Measurements from ENCODE around the gene WNT2. TPM values are rescaled to one million over a fixed set of nuclear protein-coding genes. Genes with fewer than 3 reads are reported as not detected.
A peak's percentile ranks its signal among the peaks of the same experiment; 100 is the strongest.

The WNT2 gene
- total and polyA plus RNA-seq, 2 of the 4 experiments (the other 2 are of a cell fraction) = 1.8 to 1.9 TPM

DNA sequence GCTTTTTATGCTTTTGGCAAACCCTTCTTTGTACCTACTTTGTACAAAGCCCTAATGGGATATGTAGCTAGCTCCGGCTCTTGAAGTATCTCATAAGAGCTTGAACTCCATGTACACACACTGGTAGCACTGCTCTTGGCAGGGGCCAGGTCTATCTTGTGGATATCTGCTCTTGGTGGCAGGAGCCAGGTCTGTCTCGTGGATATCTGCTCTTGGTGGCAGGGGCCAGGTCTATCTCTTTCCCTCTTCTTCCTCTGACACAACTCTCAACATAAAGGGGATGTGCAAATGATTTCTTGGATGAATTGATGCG is 91.9 kb downstream of the WNT2 start:
- Histone ChIP-seq H3K4me1 (ENCODE audit: control insufficient read depth, insufficient read depth, low read length) (peaks cover 18% of the 10 kb centered on the region), H4K20me1 (ENCODE audit: insufficient read depth, low read length) (no peaks in the 10 kb centered on the region), H2BK15ac (ENCODE audit: low read depth, low read length) (peak overlapping the region; percentile 50; the same call in 2 of the 3 replicates), H2BK5ac (ENCODE audit: low read depth, low read length, poor library complexity, severe bottlenecking) (peak overlapping the region; percentile 96), H2AFZ (replicated peaks; ENCODE audit: low read length, poor library complexity) (peak overlapping the region; percentile 35), H3K27ac (ENCODE audit: insufficient read depth, low read length) (peak overlapping the region; percentile 98; the same call in 1 of the 2 replicates), H4K5ac (ENCODE audit: low read depth, low read length) (peak overlapping the region; percentile 98), H2AK5ac (ENCODE audit: low read depth, low read length) (peak overlapping the region; percentile 83), H3K9me1 (ENCODE audit: insufficient read depth, low read length) (peaks cover 5% of the 10 kb centered on the region), H3K4me2 (ENCODE audit: low read depth, low read length) (peak overlapping the region; percentile 17; the same call in 1 of the 2 replicates), H3K79me1 (ENCODE audit: low read depth in 1 of 2, low read length in 2 of 2) (no peaks in the 10 kb centered on the region), H3K4ac (ENCODE audit: low read depth, low read length) (peak overlapping the region; percentile 98), H3K27me3 (ENCODE audit: control insufficient read depth, insufficient read depth, low read length) (no peaks in the 10 kb centered on the region), H3K9me3 (ENCODE audit: control insufficient read depth, insufficient read depth, low read length) (no peaks in the 10 kb centered on the region), H2BK20ac (ENCODE audit: low read depth, low read length) (peak overlapping the region; percentile 99), H4K8ac (ENCODE audit: low read depth in 2 of 2, low read length in 2 of 2) (peak overlapping the region; percentile 20 to 92; a peak in 3 of 4 replicates), H2AK9ac (replicated peaks; ENCODE audit: low read depth, low read length, poor library complexity) (peak overlapping the region; percentile 94), H3K36me3 (ENCODE audit: control insufficient read depth, insufficient read depth, low read length) (no peaks in the 10 kb centered on the region), H3K23ac (ENCODE audit: low read depth, low read length) (peak overlapping the region; percentile 93), H3K18ac (ENCODE audit: low read depth, low read length) (peak overlapping the region; percentile 98), H2BK120ac (ENCODE audit: low read depth, low read length) (peak overlapping the region; percentile 98), H3K9ac (ENCODE audit: low read depth, low read length) (peak overlapping the region; percentile 55; the same call in 1 of the 2 replicates), H4K91ac (ENCODE audit: insufficient read depth, low read depth, low read length) (peak overlapping the region; percentile 97), H3K56ac (ENCODE audit: extremely low read depth, insufficient read depth, low read length) (peak overlapping the region; percentile 91), H3K4me3 (ENCODE audit: insufficient read depth, low read depth, low read length) (no peak overlapping the region), H3K14ac (replicated peaks; ENCODE audit: low read depth, low read length) (peak overlapping the region; percentile 96)
- no peak for DNase-seq
- no peak for TF ChIP-seq SMC3 (IDR thresholded peaks at IDR 0.05; ENCODE audit: low read depth, low read length)
- no peak for TF ChIP-seq MAFK (IDR thresholded peaks at IDR 0.05; ENCODE audit: low read depth, low read length)
- TF ChIP-seq RFX5 (IDR thresholded peaks at IDR 0.05; ENCODE audit: low read depth, low read length) = no peak
- TF ChIP-seq, protein P1, sequence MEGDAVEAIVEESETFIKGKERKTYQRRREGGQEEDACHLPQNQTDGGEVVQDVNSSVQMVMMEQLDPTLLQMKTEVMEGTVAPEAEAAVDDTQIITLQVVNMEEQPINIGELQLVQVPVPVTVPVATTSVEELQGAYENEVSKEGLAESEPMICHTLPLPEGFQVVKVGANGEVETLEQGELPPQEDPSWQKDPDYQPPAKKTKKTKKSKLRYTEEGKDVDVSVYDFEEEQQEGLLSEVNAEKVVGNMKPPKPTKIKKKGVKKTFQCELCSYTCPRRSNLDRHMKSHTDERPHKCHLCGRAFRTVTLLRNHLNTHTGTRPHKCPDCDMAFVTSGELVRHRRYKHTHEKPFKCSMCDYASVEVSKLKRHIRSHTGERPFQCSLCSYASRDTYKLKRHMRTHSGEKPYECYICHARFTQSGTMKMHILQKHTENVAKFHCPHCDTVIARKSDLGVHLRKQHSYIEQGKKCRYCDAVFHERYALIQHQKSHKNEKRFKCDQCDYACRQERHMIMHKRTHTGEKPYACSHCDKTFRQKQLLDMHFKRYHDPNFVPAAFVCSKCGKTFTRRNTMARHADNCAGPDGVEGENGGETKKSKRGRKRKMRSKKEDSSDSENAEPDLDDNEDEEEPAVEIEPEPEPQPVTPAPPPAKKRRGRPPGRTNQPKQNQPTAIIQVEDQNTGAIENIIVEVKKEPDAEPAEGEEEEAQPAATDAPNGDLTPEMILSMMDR (conservative IDR thresholded peaks at IDR 0.05; ENCODE audit: low read depth, low read length) = no peak
- TF ChIP-seq MXI1 (IDR thresholded peaks at IDR 0.05; ENCODE audit: borderline replicate concordance, low read depth, low read length) = no peak
- TF ChIP-seq RCOR1 (IDR thresholded peaks at IDR 0.05; ENCODE audit: insufficient replicate concordance, low read length) = no peak
- TF ChIP-seq RAD21 (IDR thresholded peaks at IDR 0.05; ENCODE audit: low read length) = no peak
- TF ChIP-seq BHLHE40 (IDR thresholded peaks at IDR 0.05; ENCODE audit: low read depth, low read length) = no peak
- no peak for TF ChIP-seq CEBPB (IDR thresholded peaks at IDR 0.05; ENCODE audit: low read depth, low read length)
- TF ChIP-seq, protein P2, sequence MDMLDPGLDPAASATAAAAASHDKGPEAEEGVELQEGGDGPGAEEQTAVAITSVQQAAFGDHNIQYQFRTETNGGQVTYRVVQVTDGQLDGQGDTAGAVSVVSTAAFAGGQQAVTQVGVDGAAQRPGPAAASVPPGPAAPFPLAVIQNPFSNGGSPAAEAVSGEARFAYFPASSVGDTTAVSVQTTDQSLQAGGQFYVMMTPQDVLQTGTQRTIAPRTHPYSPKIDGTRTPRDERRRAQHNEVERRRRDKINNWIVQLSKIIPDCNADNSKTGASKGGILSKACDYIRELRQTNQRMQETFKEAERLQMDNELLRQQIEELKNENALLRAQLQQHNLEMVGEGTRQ (IDR thresholded peaks at IDR 0.05; ENCODE audit: low read depth, low read length) = no peak
- no peak for TF ChIP-seq POLR2A (IDR thresholded peaks at IDR 0.05; ENCODE audit: low read depth, low read length)
- no peak for TF ChIP-seq NFE2L2 (IDR thresholded peaks at IDR 0.05; ENCODE audit: low read depth, low read length)
- TF ChIP-seq, protein P3, sequence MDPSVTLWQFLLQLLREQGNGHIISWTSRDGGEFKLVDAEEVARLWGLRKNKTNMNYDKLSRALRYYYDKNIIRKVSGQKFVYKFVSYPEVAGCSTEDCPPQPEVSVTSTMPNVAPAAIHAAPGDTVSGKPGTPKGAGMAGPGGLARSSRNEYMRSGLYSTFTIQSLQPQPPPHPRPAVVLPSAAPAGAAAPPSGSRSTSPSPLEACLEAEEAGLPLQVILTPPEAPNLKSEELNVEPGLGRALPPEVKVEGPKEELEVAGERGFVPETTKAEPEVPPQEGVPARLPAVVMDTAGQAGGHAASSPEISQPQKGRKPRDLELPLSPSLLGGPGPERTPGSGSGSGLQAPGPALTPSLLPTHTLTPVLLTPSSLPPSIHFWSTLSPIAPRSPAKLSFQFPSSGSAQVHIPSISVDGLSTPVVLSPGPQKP (IDR thresholded peaks at IDR 0.05; ENCODE audit: borderline replicate concordance, low read depth, low read length) = no peak
- TF ChIP-seq MAZ (IDR thresholded peaks at IDR 0.05; ENCODE audit: borderline replicate concordance, low read depth, low read length) = no peak
- TF ChIP-seq FOS (IDR thresholded peaks at IDR 0.05; ENCODE audit: low read depth, low read length) = no peak
- TF ChIP-seq CHD1 (IDR thresholded peaks at IDR 0.05; ENCODE audit: low read depth, low read length) = no peak
- no CpG with 5 or more reads among the region's 3 CpGs for WGBS, 2 experiments (ENCODE audit: extremely low coverage in 2 of 2, insufficient read length in 1 of 2)
- in situ Hi-C loops (cut with MboI; ENCODE audit: low sequenced_read_pairs) = no loop called here
- ChIA-PET CTCF (interaction anchor here (0.9 to 1.3 kb wide), 2 partner anchors 12 to 18 kb away, joined by 3 to 5 read pairs; no protein-coding TSS in a partner anchor), POLR2A (ENCODE audit: unreplicated experiment) (no interaction called here)
- dilution Hi-C loops (cut with HindIII; ENCODE audit: low sequenced_read_pairs, unreplicated experiment) = no loop called here
- no peak for ATAC-seq (ENCODE audit: low read depth)
- intact Hi-C loops (cut with micrococcal nuclease) = loop anchor here (2.0 kb wide), 1 partner anchor 20 kb away; no protein-coding TSS in a partner anchor
- BruUV-seq (replicated peaks) = no TSS peak
